ENCODE results near the gene PIGH.
A peak's percentile ranks its signal among the peaks of the same experiment; 100 is the strongest.
"Not testable (repeated sequence)": the region's sequence is repeated elsewhere in the genome, so short reads cannot be mapped to it uniquely, and the experiment has no call there.

Gene PIGH

GRCh38 chr14:67599698-67600561, at the start of gene PIGH:
TSS of gene PIGH (minus strand) at chr14:67600268. CDS start at chr14:67600203, 65 bp downstream.
- peak; percentile 83 to 88 for DNase-seq

- no peak for DNase-seq
Measured at GRCh38 chr14:67646131-67646530, 46.1 kb upstream of the PIGH start.

GRCh38 chr14:67645414-67645813, 45.3 kb upstream of the PIGH start:
- no peak for DNase-seq

GRCh38 chr14:67644428-67644827, 44.4 kb upstream of the PIGH start:
- DNase-seq, result no peak

GRCh38 chr14:67643713-67644112, 43.6 kb upstream of the PIGH start:
- no peak for DNase-seq

GRCh38 chr14:67641902-67642749, 42.1 kb upstream of the PIGH start:
- no peak for DNase-seq

- no peak for DNase-seq
Measured at GRCh38 chr14:67641480-67641879, 41.4 kb upstream of the PIGH start.

- DNase-seq, result no peak
Measured at GRCh38 chr14:67638642-67639041, 38.6 kb upstream of the PIGH start.

GRCh38 chr14:67636361-67636919, 36.4 kb upstream of the PIGH start:
- peak in 1 of 2 experiments; percentile 10 for DNase-seq

GRCh38 chr14:67633451-67634147, 33.5 kb upstream of the PIGH start:
- DNase-seq, result no peak

- no peak for DNase-seq
Measured at GRCh38 chr14:67630938-67631337, 30.9 kb upstream of the PIGH start.

GRCh38 chr14:67630186-67630585, 30.1 kb upstream of the PIGH start:
- no peak for DNase-seq

- no peak for DNase-seq
Measured at GRCh38 chr14:67627519-67627918, 27.5 kb upstream of the PIGH start.

- DNase-seq, result not testable (repeated sequence)
Measured at GRCh38 chr14:67626131-67626530, 26.1 kb upstream of the PIGH start.

- no peak for DNase-seq
Measured at GRCh38 chr14:67623114-67623513, 23.0 kb upstream of the PIGH start.

- DNase-seq, result no peak
Measured at GRCh38 chr14:67622675-67623074, 22.6 kb upstream of the PIGH start.

GRCh38 chr14:67620217-67620785, 20.2 kb upstream of the PIGH start:
- peak; percentile 23 to 33 for DNase-seq

- peak; percentile 96 to 97 for DNase-seq
Measured at GRCh38 chr14:67619446-67620216, 19.6 kb upstream of the PIGH start, which contains the start of gene ARG2. TSS of gene ARG2 (plus strand) at chr14:67619920. CDS start at chr14:67619978, 58 bp downstream.

- peak; percentile 6 to 61 for DNase-seq
Measured at GRCh38 chr14:67618617-67619063, 18.6 kb upstream of the PIGH start.

GRCh38 chr14:67610491-67610890, 10.4 kb upstream of the PIGH start:
- no peak for DNase-seq

GRCh38 chr14:67609642-67610310, 9.7 kb upstream of the PIGH start:
- DNase-seq, result no peak
